ENCODE results near the gene GLI1. TPM values are rescaled to one million over a fixed set of nuclear protein-coding genes. Genes with fewer than 3 reads are reported as not detected.

The GLI1 gene
- total RNA-seq, 1 experiment from 2014 or later: 6.4 TPM

DNA sequence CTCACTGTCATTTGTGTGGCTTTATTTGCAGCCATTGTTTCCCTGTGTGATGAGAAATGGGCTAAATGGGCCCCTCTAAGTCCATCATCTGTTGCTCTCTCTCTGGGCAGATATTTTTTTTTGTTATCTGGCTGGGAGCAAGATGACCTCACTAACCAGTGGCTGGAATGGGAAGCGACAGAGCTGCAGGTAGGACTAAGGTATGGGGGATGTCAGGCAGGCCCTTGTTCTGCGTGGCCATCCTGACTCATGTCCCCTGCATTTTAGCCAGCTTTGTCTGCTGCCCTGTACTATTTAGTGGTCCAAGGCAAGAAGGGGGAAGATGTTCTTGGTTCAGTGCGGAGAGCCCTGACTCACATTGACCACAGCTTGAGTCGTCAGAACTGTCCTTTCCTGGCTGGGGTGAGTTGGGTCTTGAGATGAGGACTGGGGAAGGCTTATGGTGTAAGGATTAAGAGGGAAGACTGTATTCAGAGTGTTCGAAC lies 29.6 kb downstream of the GLI1 start:
- Histone ChIP-seq H3K9ac (ENCODE audit: low read length) (peak overlapping the region; percentile 76), H3K4me1 (ENCODE audit: control insufficient read depth in 1 of 2, insufficient read depth in 2 of 2, low read length in 2 of 2) (peaks cover 4 to 14% of the 10 kb centered on the region in 2 experiments; a peak in 3 of 4 replicates), H3K36me3 (ENCODE audit: control insufficient read depth in 1 of 2, insufficient read depth in 2 of 2, low read length in 2 of 2) (peaks cover 21 to 35% of the 10 kb centered on the region in 2 experiments), H3K27ac (ENCODE audit: low read depth, low read length) (no peak overlapping the region), H4K20me1 (ENCODE audit: insufficient read depth) (no peaks in the 10 kb centered on the region), H2AFZ (ENCODE audit: low read depth, low read length, poor library complexity, severe bottlenecking) (no peak overlapping the region), H3K9me3 (ENCODE audit: control insufficient read depth in 1 of 2, insufficient read depth in 1 of 2, low read depth in 1 of 2, low read length in 2 of 2) (no peaks in the 10 kb centered on the region), H3K4me3 (replicated peaks in 1 of 2; ENCODE audit: low read depth in 1 of 2, low read length in 2 of 2) (peak overlapping the region; percentile 97 to 100), H3K27me3 (ENCODE audit: insufficient read depth, low read length) (no peaks in the 10 kb centered on the region), H3K9me2 (ENCODE audit: insufficient read depth) (no peaks in the 10 kb centered on the region), H3K4me2 (ENCODE audit: low read length) (peak overlapping the region; percentile 86), H3K79me2 (ENCODE audit: insufficient read depth, low read length) (peaks cover 41% of the 10 kb centered on the region)
- POLR2A ChIA-PET: interaction anchor here (1.3 kb wide), 1 partner anchor 31 kb away, joined by 3 read pairs; the partner anchor contains the start of gene DDIT3
- no peak for DNase-seq (ENCODE audit: low read depth, low spot score)
- RAD21 ChIA-PET (ENCODE audit: low non-redundant PET in 1 of 2, low total read pairs in 2 of 2, uncharacterized antibody in 2 of 2, unreplicated experiment in 2 of 2): no interaction called here
- intact Hi-C loops (cut with micrococcal nuclease): no loop called here
- TSS peak; percentile 46 for BruUV-seq (replicated peaks)
- CTCF ChIA-PET: no interaction called here
- no peak for ATAC-seq
- TF ChIP-seq CEBPB (IDR thresholded peaks at IDR 0.05; ENCODE audit: low read depth) (no peak), ZNF274 (IDR thresholded peaks at IDR 0.05; ENCODE audit: low read depth, low read length) (no peak), JUND (IDR thresholded peaks at IDR 0.05) (no peak), SP1 (IDR thresholded peaks at IDR 0.05; ENCODE audit: low read depth) (no peak), TCF7L2 (IDR thresholded peaks at IDR 0.05; ENCODE audit: borderline replicate concordance, extremely low read depth, insufficient read depth, insufficient read length) (no peak), FOSL1 (IDR thresholded peaks at IDR 0.05; ENCODE audit: low read depth) (no peak), ZFX (IDR thresholded peaks at IDR 0.05) (no peak), EZH2phosphoT487 (IDR thresholded peaks at IDR 0.05; ENCODE audit: borderline replicate concordance) (no peak), CBX3 (IDR thresholded peaks at IDR 0.05; ENCODE audit: low read depth) (no peak), POLR2A (IDR thresholded peaks at IDR 0.05; ENCODE audit: borderline replicate concordance, extremely low read depth, insufficient read depth, insufficient read length) (no peak), EZH2 (IDR thresholded peaks at IDR 0.05) (no peak), SRF (IDR thresholded peaks at IDR 0.05; ENCODE audit: low read depth) (no peak)
- TF ChIP-seq, protein P1, sequence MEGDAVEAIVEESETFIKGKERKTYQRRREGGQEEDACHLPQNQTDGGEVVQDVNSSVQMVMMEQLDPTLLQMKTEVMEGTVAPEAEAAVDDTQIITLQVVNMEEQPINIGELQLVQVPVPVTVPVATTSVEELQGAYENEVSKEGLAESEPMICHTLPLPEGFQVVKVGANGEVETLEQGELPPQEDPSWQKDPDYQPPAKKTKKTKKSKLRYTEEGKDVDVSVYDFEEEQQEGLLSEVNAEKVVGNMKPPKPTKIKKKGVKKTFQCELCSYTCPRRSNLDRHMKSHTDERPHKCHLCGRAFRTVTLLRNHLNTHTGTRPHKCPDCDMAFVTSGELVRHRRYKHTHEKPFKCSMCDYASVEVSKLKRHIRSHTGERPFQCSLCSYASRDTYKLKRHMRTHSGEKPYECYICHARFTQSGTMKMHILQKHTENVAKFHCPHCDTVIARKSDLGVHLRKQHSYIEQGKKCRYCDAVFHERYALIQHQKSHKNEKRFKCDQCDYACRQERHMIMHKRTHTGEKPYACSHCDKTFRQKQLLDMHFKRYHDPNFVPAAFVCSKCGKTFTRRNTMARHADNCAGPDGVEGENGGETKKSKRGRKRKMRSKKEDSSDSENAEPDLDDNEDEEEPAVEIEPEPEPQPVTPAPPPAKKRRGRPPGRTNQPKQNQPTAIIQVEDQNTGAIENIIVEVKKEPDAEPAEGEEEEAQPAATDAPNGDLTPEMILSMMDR (IDR thresholded peaks at IDR 0.05 in 2 of 3, conservative IDR thresholded peaks at IDR 0.05 in 1 of 3; ENCODE audit: borderline replicate concordance in 1 of 3, insufficient read depth in 1 of 3, low read depth in 2 of 3, low read length in 2 of 3): no peak
- TF ChIP-seq, protein P2, sequence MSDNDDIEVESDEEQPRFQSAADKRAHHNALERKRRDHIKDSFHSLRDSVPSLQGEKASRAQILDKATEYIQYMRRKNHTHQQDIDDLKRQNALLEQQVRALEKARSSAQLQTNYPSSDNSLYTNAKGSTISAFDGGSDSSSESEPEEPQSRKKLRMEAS (IDR thresholded peaks at IDR 0.05): no peak

All from HCT116 (cell line).